Measurements from ENCODE around the gene ZBTB16. TPM values are rescaled to one million over a fixed set of nuclear protein-coding genes. Genes with fewer than 3 reads are reported as not detected.

ZBTB16 gene
- total and polyA plus RNA-seq, 12 donors = 18.3 to 108 (median 54.6) TPM

DNA sequence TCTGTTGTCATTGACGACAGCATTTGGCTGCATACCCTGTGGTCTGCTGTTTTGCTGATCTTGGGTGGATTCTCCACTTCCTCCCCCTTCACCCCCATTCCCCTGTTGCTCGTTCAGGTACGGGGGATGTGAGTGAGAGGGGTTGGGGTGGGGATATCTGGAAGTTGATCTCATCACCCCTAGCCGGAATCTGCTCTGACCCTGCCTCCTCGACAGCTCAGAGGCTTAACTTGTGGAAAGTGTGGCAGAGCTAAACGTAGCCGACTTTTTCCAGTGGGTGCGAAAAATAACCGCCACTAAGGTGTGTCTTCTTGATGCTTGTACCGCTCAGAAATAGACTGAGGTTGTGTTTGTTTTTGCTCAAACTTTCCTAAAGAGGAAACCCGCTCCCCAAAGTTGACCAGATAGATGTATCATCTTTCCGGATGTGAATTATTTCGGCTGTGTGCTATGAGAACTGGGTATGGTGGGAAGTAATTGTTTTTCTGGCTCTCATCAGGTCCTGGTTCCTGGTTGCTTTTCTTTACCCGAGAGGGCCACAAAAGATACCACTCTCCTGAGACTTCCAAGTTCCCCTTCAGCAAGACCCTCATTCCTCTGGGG lies 6.6 kb downstream of the ZBTB16 start:
- H3K4me3 ChIP-seq = peak overlapping the region in 2 of 10 donors; percentile 2 to 6
- no peak for TF ChIP-seq CTCF (IDR thresholded peaks at IDR 0.05)
- intact Hi-C loops (cut with DNase I) = loop anchor here in 3 of 10 donors (10.0 kb wide), 5 partner anchors 59 to 189 kb away; no protein-coding TSS in a partner anchor
- H3K36me3 ChIP-seq = peaks cover 0 to 74% (median 30%) of the 10 kb centered on the region in 9 donors
- ATAC-seq (no peak), DNase-seq (no peak)
- H3K27me3 ChIP-seq = no peaks in the 10 kb centered on the region
- peak overlapping the region in 5 of 10 donors; percentile 4 to 48 (median 9) for H3K27ac ChIP-seq
- H3K4me1 ChIP-seq = peaks cover 47 to 98% (median 93%) of the 10 kb centered on the region in 9 donors
- H3K9me3 ChIP-seq = no peaks in the 10 kb centered on the region
- 80 to 83% methylated on average over 14 of the region's 14 CpGs for WGBS, 2 donors

GRCh38 chr11:114068327-114068726 lies 8.8 kb downstream of the ZBTB16 start:
- no peak overlapping the region for H3K4me3 ChIP-seq
- 64 to 67% methylated on average over 4 of the region's 4 CpGs for WGBS, 2 donors
- H3K9me3 ChIP-seq = no peaks in the 10 kb centered on the region
- H3K27ac ChIP-seq = peak overlapping the region in 4 of 10 donors; percentile 10 to 66 (median 34)
- no peak for DNase-seq
- TF ChIP-seq CTCF (IDR thresholded peaks at IDR 0.05) = no peak
- H3K27me3 ChIP-seq = no peaks in the 10 kb centered on the region
- peaks cover 0 to 69% (median 27%) of the 10 kb centered on the region in 9 donors for H3K36me3 ChIP-seq
- intact Hi-C loops (cut with DNase I) = loop anchor here in 3 of 10 donors (10.0 kb wide), 5 partner anchors 56 to 186 kb away; no protein-coding TSS in a partner anchor
- no peak for ATAC-seq
- peaks cover 54 to 99% (median 95%) of the 10 kb centered on the region in 9 donors for H3K4me1 ChIP-seq

- Histone ChIP-seq H3K4me3 (no peak overlapping the region), H3K27me3 (no peaks in the 10 kb centered on the region), H3K27ac (peak overlapping the region; percentile 7 to 90 (median 81)), H3K36me3 (peaks cover 0 to 46% (median 7%) of the 10 kb centered on the region in 9 donors), H3K4me1 (peaks cover 40 to 99% (median 95%) of the 10 kb centered on the region in 9 donors), H3K9me3 (no peaks in the 10 kb centered on the region)
- no peak for DNase-seq
- WGBS, 2 donors = 90 to 92% methylated on average over 7 of the region's 7 CpGs
- intact Hi-C loops (cut with DNase I) = loop anchor here in 1 of 10 donors (5.0 kb wide), 1 partner anchor 102 kb away; no protein-coding TSS in a partner anchor
- ATAC-seq = peak in 3 of 8 donors; percentile 6 to 66 (median 46)
- TF ChIP-seq CTCF (IDR thresholded peaks at IDR 0.05) = no peak
Measured at GRCh38 chr11:114070464-114071139, 11.1 kb downstream of the ZBTB16 start.

- H3K36me3 ChIP-seq = peaks cover 0 to 33% (median 5%) of the 10 kb centered on the region in 9 donors
- H3K27ac ChIP-seq = peak overlapping the region in 9 of 10 donors; percentile 62 to 90 (median 82)
- TF ChIP-seq CTCF (IDR thresholded peaks at IDR 0.05) = no peak
- H3K4me3 ChIP-seq = no peak overlapping the region
- H3K27me3 ChIP-seq = no peaks in the 10 kb centered on the region
- ATAC-seq = peak in 1 of 8 donors; percentile 5
- WGBS, 2 donors = 55 to 72% methylated on average over 9 of the region's 9 CpGs
- DNase-seq = no peak
- H3K9me3 ChIP-seq = no peaks in the 10 kb centered on the region
- H3K4me1 ChIP-seq = peaks cover 44 to 99% (median 95%) of the 10 kb centered on the region in 9 donors
- intact Hi-C loops (cut with DNase I) = loop anchor here in 1 of 10 donors (5.0 kb wide), 1 partner anchor 99 kb away; no protein-coding TSS in a partner anchor
Measured at GRCh38 chr11:114073007-114073827, 13.7 kb downstream of the ZBTB16 start.

Data from heart right ventricle (tissue), 16 donors.